Fibroblast of mammary gland (primary cell): Measurements from ENCODE around the gene SYK.

Experiments
- DNase-seq: peaks from one replicate; pipeline ENCODE4 v3.0.0-alpha.2; 2010; ENCODE audit warnings: low read depth
- H3K4me3 ChIP-seq: 2 replicates; pipeline ENCODE4 v1.5.1; 2011; ENCODE audit warnings: low read depth, mild to moderate bottlenecking, low read length, moderate library complexity; ENCODE audit not compliant: control insufficient read depth
- TF ChIP-seq, protein P1 (sequence below): conservative IDR thresholded peaks from 2 replicates; pipeline ENCODE4 v1.5.1; 2011; ENCODE audit warnings: low read depth, low read length, inconsistent platforms; ENCODE audit not compliant: control insufficient read depth, insufficient read depth

The SYK gene

DNA sequence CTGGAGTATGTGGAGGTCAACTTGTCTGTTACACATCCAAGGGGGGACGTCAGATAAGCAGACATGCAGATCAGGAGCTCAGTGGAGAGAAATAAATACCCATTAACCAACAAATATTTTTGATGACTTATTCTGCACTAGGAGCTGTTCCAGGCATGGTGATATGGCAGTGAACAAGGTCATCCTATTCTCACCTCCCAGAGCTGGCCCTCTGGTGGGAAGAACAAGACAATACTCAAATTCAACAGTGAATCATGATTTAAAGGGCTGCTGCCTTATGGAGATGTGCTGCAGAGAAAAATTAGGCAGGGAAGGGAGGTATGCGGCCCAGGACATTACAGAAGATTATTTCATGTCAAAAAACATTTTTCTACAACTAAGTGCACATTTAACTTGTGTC lies 36.5 kb downstream of the SYK start:
- DNase-seq, result no peak
- TF ChIP-seq, protein P1, sequence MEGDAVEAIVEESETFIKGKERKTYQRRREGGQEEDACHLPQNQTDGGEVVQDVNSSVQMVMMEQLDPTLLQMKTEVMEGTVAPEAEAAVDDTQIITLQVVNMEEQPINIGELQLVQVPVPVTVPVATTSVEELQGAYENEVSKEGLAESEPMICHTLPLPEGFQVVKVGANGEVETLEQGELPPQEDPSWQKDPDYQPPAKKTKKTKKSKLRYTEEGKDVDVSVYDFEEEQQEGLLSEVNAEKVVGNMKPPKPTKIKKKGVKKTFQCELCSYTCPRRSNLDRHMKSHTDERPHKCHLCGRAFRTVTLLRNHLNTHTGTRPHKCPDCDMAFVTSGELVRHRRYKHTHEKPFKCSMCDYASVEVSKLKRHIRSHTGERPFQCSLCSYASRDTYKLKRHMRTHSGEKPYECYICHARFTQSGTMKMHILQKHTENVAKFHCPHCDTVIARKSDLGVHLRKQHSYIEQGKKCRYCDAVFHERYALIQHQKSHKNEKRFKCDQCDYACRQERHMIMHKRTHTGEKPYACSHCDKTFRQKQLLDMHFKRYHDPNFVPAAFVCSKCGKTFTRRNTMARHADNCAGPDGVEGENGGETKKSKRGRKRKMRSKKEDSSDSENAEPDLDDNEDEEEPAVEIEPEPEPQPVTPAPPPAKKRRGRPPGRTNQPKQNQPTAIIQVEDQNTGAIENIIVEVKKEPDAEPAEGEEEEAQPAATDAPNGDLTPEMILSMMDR, result no peak
- no peak overlapping the region for H3K4me3 ChIP-seq

DNA sequence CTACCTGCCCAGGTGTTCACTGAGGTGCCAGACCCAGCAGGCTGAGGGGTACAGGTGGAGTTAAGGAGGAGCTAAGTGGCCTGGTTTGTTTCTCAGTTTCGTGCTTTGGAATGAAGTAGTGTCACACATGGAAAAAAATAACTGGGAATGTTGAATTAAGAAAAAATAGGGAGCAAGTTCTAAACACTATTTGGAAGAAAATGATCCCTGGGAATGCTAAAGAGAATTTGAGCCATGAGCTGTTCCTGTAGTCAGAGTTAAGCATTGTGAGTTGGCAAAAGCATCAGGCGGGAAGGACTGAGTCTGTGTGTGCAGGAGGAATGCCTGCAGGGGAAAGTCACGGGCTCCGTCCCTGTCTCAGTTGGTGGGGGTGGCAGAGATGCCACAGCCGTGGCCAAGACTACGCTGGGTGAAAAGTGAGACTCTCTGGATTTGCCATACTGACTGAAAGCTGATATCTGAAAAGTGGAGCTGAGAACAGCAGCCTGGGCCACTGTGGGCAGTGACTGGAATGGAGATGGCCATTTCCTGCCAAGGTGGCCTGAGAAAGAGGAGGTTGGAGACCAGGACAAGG lies 37.0 kb downstream of the SYK start:
- no peak for DNase-seq
- TF ChIP-seq, protein P1, result no peak
- H3K4me3 ChIP-seq, result no peak overlapping the region

DNA sequence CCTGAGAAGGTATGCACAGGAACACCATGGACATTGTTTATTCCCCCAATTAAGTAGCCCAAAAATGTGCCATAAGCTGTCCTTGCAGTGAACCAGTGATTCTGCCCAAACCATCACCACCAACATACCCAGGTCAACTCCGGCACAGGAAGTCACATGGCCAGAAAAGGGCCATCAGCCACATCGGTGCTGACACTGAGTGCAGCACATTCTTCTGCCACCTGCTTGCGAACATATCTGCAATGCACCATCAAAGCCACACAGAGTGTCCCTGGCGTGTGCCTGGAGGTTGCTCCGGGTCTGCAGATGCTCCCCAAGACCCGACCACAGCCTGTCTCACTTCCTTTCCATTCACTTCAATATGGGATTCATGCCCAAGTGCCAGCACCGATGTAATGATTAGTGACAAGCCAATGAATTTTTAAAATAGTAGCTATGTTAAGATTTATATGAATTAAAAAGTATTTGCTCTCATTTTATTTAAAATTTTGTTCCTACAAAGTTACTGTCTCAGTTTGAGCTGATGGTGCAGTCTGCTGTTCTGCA lies 37.6 kb downstream of the SYK start:
- TF ChIP-seq, protein P1, result no peak
- DNase-seq, result no peak
- no peak overlapping the region for H3K4me3 ChIP-seq

DNA sequence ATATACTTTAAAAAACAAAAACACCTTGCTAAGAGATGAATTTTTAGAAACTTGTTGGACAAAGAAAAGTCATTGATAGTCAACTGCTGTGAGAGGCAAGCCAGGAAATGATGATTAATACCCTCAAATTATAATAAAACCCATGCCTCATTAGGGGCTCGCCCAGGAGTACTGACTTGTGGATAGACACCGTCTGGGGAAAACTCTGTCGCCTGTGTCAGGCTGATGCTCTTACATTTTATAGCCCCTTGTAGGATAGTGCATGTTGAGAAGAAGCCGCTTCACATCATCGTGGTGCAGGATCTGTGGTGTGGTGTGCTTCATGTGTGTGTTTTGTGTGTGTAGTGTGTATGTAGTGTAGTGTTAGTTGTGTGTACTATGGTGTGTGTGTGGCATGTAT lies 39.1 kb downstream of the SYK start:
- TF ChIP-seq, protein P1, result no peak
- DNase-seq, result no peak
- no peak overlapping the region for H3K4me3 ChIP-seq

DNA sequence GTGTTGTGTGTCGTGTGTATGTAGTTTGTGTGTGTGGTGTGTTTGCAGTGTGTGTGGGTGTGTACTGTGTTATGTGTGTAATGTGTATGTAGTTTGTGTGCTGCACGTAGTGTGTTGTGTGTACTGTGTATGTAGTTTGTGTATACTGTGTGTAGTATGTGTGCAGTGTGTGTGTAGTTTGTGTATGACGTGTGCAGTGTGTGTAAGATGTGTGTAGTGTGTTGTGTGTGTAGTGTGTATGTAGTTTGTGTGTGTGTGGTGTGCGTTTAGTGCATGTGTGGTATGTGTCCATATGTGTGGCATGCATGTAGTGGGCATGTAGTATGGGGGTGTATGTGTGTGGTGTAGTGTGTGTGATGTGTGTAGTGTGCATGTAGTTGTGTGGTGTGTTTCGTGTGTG lies 39.6 kb downstream of the SYK start:
- TF ChIP-seq, protein P1, result no peak
- H3K4me3 ChIP-seq, result no peak overlapping the region
- DNase-seq, result no peak

DNA sequence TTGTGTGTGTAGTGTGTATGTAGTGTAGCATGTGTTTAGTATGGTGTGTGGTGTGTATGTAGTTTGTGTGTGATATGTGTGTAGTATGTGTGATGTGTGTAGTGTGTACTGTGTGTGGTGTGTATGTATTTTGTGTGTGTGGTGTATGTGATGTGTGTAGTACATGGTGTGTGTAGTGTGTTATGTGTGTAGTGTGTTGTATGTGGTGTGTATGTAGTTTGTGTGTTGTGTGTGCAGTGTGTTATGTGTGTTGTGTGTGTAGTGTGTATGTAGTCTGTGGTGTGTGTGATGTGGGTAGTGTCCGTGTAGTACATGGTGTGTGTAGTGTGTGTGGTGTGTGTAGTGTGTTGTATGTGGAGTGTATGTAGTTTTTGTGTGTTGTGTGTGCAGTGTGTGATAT lies 40.0 kb downstream of the SYK start:
- H3K4me3 ChIP-seq, result no peak overlapping the region
- DNase-seq, result no peak
- TF ChIP-seq, protein P1, result no peak
